Fibroblast of lung (primary cell): ENCODE measurements around the gene VIPR2.

ENCODE experiments used
- EZH2 ChIP-seq: IDR thresholded peaks from 2 replicates; pipeline ENCODE4 v1.5.1; 2012; ENCODE audit warnings: low read length, control low read depth, mild to moderate bottlenecking; ENCODE audit errors: missing control alignments
- TF ChIP-seq, protein P1 (sequence below), 2 donors: IDR thresholded peaks in 1 of 2; conservative IDR thresholded peaks in 1 of 2; 1 replicate in 1 of 2; 2 replicates in 1 of 2; pipeline ENCODE4 v1.5.1; 2011 to 2012; ENCODE audit warnings: low read length in 2 of 2, control low read depth in 1 of 2, inconsistent platforms in 1 of 2, low read depth in 1 of 2, mild to moderate bottlenecking in 1 of 2

DNA sequence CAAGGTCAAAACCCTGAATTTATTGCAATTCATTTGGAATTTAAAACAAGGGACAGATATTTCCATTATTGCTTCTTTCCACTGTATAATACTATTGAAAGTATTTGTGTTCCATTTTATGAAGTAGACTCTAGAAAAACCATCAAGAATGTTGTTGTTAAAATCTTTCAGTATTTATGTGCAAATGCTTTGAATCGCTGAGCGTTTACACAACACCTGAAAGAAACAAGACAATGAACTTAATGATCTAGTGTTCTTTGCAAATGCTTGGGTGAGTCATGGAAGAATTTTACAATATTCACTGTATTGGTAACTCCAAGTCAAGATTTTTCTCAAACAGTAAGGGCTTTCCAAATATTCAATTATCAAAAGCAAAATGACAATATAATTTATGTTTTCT is 97.1 kb downstream of the VIPR2 start:
- TF ChIP-seq, protein P1, sequence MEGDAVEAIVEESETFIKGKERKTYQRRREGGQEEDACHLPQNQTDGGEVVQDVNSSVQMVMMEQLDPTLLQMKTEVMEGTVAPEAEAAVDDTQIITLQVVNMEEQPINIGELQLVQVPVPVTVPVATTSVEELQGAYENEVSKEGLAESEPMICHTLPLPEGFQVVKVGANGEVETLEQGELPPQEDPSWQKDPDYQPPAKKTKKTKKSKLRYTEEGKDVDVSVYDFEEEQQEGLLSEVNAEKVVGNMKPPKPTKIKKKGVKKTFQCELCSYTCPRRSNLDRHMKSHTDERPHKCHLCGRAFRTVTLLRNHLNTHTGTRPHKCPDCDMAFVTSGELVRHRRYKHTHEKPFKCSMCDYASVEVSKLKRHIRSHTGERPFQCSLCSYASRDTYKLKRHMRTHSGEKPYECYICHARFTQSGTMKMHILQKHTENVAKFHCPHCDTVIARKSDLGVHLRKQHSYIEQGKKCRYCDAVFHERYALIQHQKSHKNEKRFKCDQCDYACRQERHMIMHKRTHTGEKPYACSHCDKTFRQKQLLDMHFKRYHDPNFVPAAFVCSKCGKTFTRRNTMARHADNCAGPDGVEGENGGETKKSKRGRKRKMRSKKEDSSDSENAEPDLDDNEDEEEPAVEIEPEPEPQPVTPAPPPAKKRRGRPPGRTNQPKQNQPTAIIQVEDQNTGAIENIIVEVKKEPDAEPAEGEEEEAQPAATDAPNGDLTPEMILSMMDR (conservative IDR thresholded peaks at IDR 0.05 in 1 of 2, IDR thresholded peaks at IDR 0.05 in 1 of 2; ENCODE audit: low read depth in 1 of 2, low read length in 2 of 2), result no peak
- no peak for TF ChIP-seq EZH2
